H1 (cell line): ENCODE data around the gene DOCK11. TPM values are rescaled to one million over a fixed set of nuclear protein-coding genes. Genes with fewer than 3 reads are reported as not detected.

ENCODE experiments used
- CTCF ChIA-PET: fragments of 300-600 bp; sonication (Branson Sonifier 250); formaldehyde crosslinking; loops from one replicate; lab custom pipeline; 2021; ENCODE audit not compliant: partially characterized antibody; lab: Charles Lee
- POLR2A ChIA-PET: fragments of 300-600 bp; sonication (Branson Sonifier 250); formaldehyde crosslinking; loops from one replicate; lab custom pipeline; 2021; ENCODE audit warnings: inconsistent platforms; ENCODE audit not compliant: partially characterized antibody; lab: Charles Lee
- DNase-seq, 2 experiments: peaks; one replicate each; pipeline versions ENCODE4 v3.0.0 to v3.0.0-alpha.2; 2010 to 2022; ENCODE audit warnings: low spot score in 2 of 2, low read depth in 1 of 2, mixed read lengths in 1 of 2
- FAIRE-seq: peaks from 2 replicates; lab custom pipeline; 2011; peaks lifted over from hg19 to GRCh38; lab: Jason Lieb, UNC
- H2AFZ ChIP-seq: 2 replicates; pipeline ENCODE4 v1.8.1; 2012; ENCODE audit warnings: low read length, inconsistent platforms
- H2AK5ac ChIP-seq: 2 replicates; pipeline ENCODE4 v1.6.1; 2013; ENCODE audit warnings: low read depth, low read length
- H2BK120ac ChIP-seq: replicated peaks from 2 replicates; pipeline ENCODE3; 2013; ENCODE audit warnings: low read depth, low read length, inconsistent platforms
- H2BK12ac ChIP-seq: 2 replicates; pipeline ENCODE4 v1.6.1; 2013; ENCODE audit warnings: low read depth, low read length
- H2BK15ac ChIP-seq: 2 replicates; pipeline ENCODE4 v1.6.1; 2013; ENCODE audit warnings: low read length
- H2BK20ac ChIP-seq: 2 replicates; pipeline ENCODE4 v1.6.1; 2013; ENCODE audit warnings: low read length
- H2BK5ac ChIP-seq: 2 replicates; pipeline ENCODE4 v1.6.1; 2013; ENCODE audit warnings: low read depth, low read length
- H3K14ac ChIP-seq: 2 replicates; pipeline ENCODE4 v1.6.1; 2013; ENCODE audit warnings: inconsistent platforms; ENCODE audit not compliant: insufficient read length
- H3K18ac ChIP-seq: 2 replicates; pipeline ENCODE4 v1.6.1; 2013; ENCODE audit warnings: low read length; ENCODE audit errors: extremely low read depth
- H3K23ac ChIP-seq: 2 replicates; pipeline ENCODE4 v1.6.1; 2013; ENCODE audit warnings: inconsistent platforms; ENCODE audit not compliant: insufficient read length
- H3K23me2 ChIP-seq: 2 replicates; pipeline ENCODE4 v1.6.1; 2013; ENCODE audit warnings: low read depth, low read length
- H3K27ac ChIP-seq: 2 replicates; pipeline ENCODE4 v1.6.1; 2011; ENCODE audit warnings: low read depth, low read length, inconsistent platforms
- H3K27me3 ChIP-seq, 4 experiments: replicated peaks in 1 of 4; 1 replicate in 1 of 4; 2 replicates in 3 of 4; pipeline versions ENCODE4 v1.6.1 to v1.8.1; 2011 to 2013; ENCODE audit warnings: low read length in 3 of 4, mild to moderate bottlenecking in 3 of 4, inconsistent platforms in 2 of 4, mixed read lengths in 2 of 4, moderate library complexity in 1 of 4; ENCODE audit not compliant: control insufficient read depth in 3 of 4, insufficient read depth in 3 of 4; ENCODE audit errors: extremely low read depth in 1 of 4
- H3K36me3 ChIP-seq, 4 experiments: 2 replicates each; pipeline versions ENCODE4 v1.6.1 to v1.8.1; 2011 to 2013; ENCODE audit warnings: mild to moderate bottlenecking in 4 of 4, low read length in 3 of 4, moderate library complexity in 2 of 4, control low read depth in 1 of 4, inconsistent platforms in 1 of 4; ENCODE audit not compliant: insufficient read depth in 4 of 4, control insufficient read depth in 2 of 4
- H3K4ac ChIP-seq: replicated peaks from 2 replicates; pipeline ENCODE3; 2013; ENCODE audit warnings: low read length, low read depth, mixed read lengths, inconsistent platforms; ENCODE audit not compliant: insufficient read length
- H3K4me1 ChIP-seq, 4 experiments: replicated peaks in 1 of 4; 1 replicate in 1 of 4; 2 replicates in 3 of 4; pipeline versions ENCODE4 v1.6.1 to v1.8.1; 2011 to 2013; ENCODE audit warnings: low read length in 3 of 4, inconsistent platforms in 2 of 4, mixed read lengths in 1 of 4; ENCODE audit not compliant: insufficient read depth in 4 of 4, control insufficient read depth in 3 of 4
- H3K4me2 ChIP-seq, 2 experiments: 2 replicates each; pipeline versions ENCODE4 v1.6.1 to v1.8.1; 2011 to 2013; ENCODE audit warnings: low read depth in 2 of 2, low read length in 2 of 2, control low read depth in 1 of 2, inconsistent platforms in 1 of 2, mild to moderate bottlenecking in 1 of 2; ENCODE audit not compliant: insufficient read depth in 1 of 2
- H3K4me3 ChIP-seq, 4 experiments: fragments of 200-600, 300-600 bp in 1 of 4; sonication (generic), shearing (Covaris generic), sonication (Bioruptor Twin) in 1 of 4; 2 replicates each; pipeline versions ENCODE4 v1.5.1 to v1.8.1; 2011 to 2016; ENCODE audit warnings: low read length in 4 of 4, low read depth in 3 of 4, control low read depth in 2 of 4, inconsistent platforms in 2 of 4, mild to moderate bottlenecking in 2 of 4, mixed read lengths in 1 of 4, moderate library complexity in 1 of 4; ENCODE audit not compliant: insufficient read depth in 2 of 4; ENCODE audit errors: extremely low read depth in 1 of 4
- H3K56ac ChIP-seq: replicated peaks from 2 replicates; pipeline ENCODE3; 2013; ENCODE audit warnings: low read depth, mild to moderate bottlenecking, mixed read lengths, low read length, inconsistent platforms; ENCODE audit not compliant: insufficient read length
- H3K79me1 ChIP-seq: 2 replicates; pipeline ENCODE4 v1.6.1; 2013; ENCODE audit warnings: low read depth, low read length, control low read depth
- H3K79me2 ChIP-seq, 2 experiments: 2 replicates each; pipeline versions ENCODE4 v1.6.1 to v1.8.1; 2012 to 2013; ENCODE audit warnings: low read length in 2 of 2, mild to moderate bottlenecking in 2 of 2, inconsistent platforms in 1 of 2; ENCODE audit not compliant: insufficient read depth in 2 of 2, control insufficient read depth in 1 of 2
- H3K9ac ChIP-seq, 4 experiments: replicated peaks in 1 of 4; 1 replicate in 1 of 4; 2 replicates in 3 of 4; pipeline versions ENCODE4 v1.6.1 to v1.8.1; 2011 to 2013; ENCODE audit warnings: low read depth in 3 of 4, low read length in 3 of 4, control low read depth in 2 of 4, mild to moderate bottlenecking in 2 of 4, moderate library complexity in 2 of 4, inconsistent platforms in 1 of 4; ENCODE audit errors: extremely low read depth in 1 of 4
- H3K9me3 ChIP-seq, 2 experiments: 2 replicates each; pipeline versions ENCODE4 v1.6.1 to v1.8.1; 2012 to 2013; ENCODE audit warnings: mild to moderate bottlenecking in 2 of 2, moderate library complexity in 2 of 2, control low read depth in 1 of 2, inconsistent platforms in 1 of 2, low read depth in 1 of 2, low read length in 1 of 2, mixed read lengths in 1 of 2; ENCODE audit not compliant: insufficient read depth in 2 of 2
- H4K20me1 ChIP-seq, 2 experiments: replicated peaks in 1 of 2; 2 replicates each; pipeline versions ENCODE3 to v1.8.1; 2011 to 2013; ENCODE audit warnings: inconsistent platforms in 2 of 2, low read length in 2 of 2, mild to moderate bottlenecking in 1 of 2; ENCODE audit not compliant: insufficient read depth in 2 of 2, control insufficient read depth in 1 of 2
- H4K5ac ChIP-seq: 2 replicates; pipeline ENCODE4 v1.6.1; 2013; ENCODE audit warnings: low read length, low read depth, mixed read lengths, inconsistent platforms; ENCODE audit not compliant: insufficient read length
- H4K8ac ChIP-seq: 2 replicates; pipeline ENCODE4 v1.8.0; 2013; ENCODE audit warnings: mild to moderate bottlenecking, moderate library complexity, low read length, inconsistent platforms; ENCODE audit not compliant: insufficient read depth; ENCODE audit errors: extremely low read depth
- H4K91ac ChIP-seq: replicated peaks from 2 replicates; pipeline ENCODE3; 2013; ENCODE audit warnings: low read length, mixed read lengths, inconsistent platforms; ENCODE audit not compliant: insufficient read length
- BCL11A ChIP-seq, 2 experiments: IDR thresholded peaks; one replicate each; pipeline ENCODE4 v1.6.1; 2011; ENCODE audit warnings: low read depth in 2 of 2, low read length in 2 of 2, mild to moderate bottlenecking in 2 of 2
- GABPA ChIP-seq: IDR thresholded peaks from 2 replicates; pipeline ENCODE4 v1.6.1; 2011; ENCODE audit warnings: mild to moderate bottlenecking, low read length, moderate library complexity, borderline replicate concordance; ENCODE audit not compliant: insufficient read depth
- KDM1A ChIP-seq: fragments of 200-600, 300-600 bp; sonication (generic); IDR thresholded peaks from 2 replicates; pipeline ENCODE4 v1.7.1; 2016; ENCODE audit warnings: mild to moderate bottlenecking, low read length, borderline replicate concordance
- MAFK ChIP-seq: IDR thresholded peaks from 2 replicates; pipeline ENCODE4 v1.6.1; 2012; ENCODE audit warnings: low read depth, mild to moderate bottlenecking, improper control_type of control experiment, low read length
- SIX5 ChIP-seq: IDR thresholded peaks from 2 replicates; pipeline ENCODE4 v1.6.1; 2011; ENCODE audit warnings: mild to moderate bottlenecking, low read depth, low read length
- WGBS, 2 experiments: shearing (Covaris generic) in 1 of 2; methylation state at CpG; one replicate each; pipeline versions ENCODE4 v1.1.6 to v1.1.7; 2013 to 2015; ENCODE audit warnings: low lambda C conversion rate in 2 of 2, mixed read lengths in 2 of 2, inconsistent platforms in 1 of 2, low coverage in 1 of 2, missing lambda C conversion rate in 1 of 2; ENCODE audit not compliant: insufficient replicate concordance in 2 of 2, insufficient coverage in 1 of 2, insufficient read length in 1 of 2; ENCODE audit errors: extremely low coverage in 1 of 2, missing lambda C conversion rate in 1 of 2; 5-methylcytosine and 5-hydroxymethylcytosine counted together
- polyA plus RNA-seq, 7 experiments: library from polyadenylated mRNA; depleted of rRNA in 3 of 7; stranded (reverse) in 5 of 7; unstranded in 2 of 7; fragments of >200 nt in 5 of 7; fragments of 200-250 nt in 2 of 7; gene quantifications; 1 replicate in 5 of 7; 2 replicates in 1 of 7; 4 replicates in 1 of 7; pipeline versions ENCODE4 v1.2.1 to v1.2.3, GENCODE V29; 2011 to 2013; ENCODE audit warnings: missing spikeins in 2 of 7, mixed read lengths in 2 of 7
- total RNA-seq: library from RNA; stranded (reverse); fragmentation: NEBNext Ultra II Directional; extraction: Animal tissue kit (Norgen Biotek cat#: 25700); gene quantifications from 2 replicates; pipeline ENCODE4 v1.2.1, GENCODE V29; 2021
- TF ChIP-seq, protein P1 (sequence below): IDR thresholded peaks from 2 replicates; pipeline ENCODE4 v1.6.1; 2011; ENCODE audit warnings: low read length, improper control_type of control experiment

Gene DOCK11
- total and polyA plus RNA-seq, 2 of the 8 experiments (the other 6 are each of a cell fraction or from before 2014, with no cell fraction given): 4.9 to 12.0 TPM

DNA sequence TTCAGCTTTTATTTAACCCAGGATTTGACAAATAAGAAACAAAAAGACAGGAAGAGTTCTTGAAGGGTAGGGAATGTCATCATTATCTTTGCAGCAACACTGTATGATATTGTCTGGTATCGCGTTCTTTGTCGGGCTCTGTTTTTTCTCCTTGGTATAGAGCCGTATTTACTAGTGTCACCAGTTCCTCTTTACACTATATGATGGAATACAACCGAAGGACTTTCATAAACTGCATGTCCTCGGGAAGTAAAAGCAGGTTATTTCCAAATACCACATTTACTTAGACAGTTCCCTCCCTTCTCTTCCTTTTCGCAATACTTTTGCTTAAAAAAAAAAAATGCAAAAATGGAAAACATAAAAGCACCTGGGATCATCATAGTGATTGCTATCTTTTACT is 135.2 kb downstream of the DOCK11 start:
- no peak for FAIRE-seq
- POLR2A ChIA-PET: no interaction called here
- TF ChIP-seq MAFK (no peak), BCL11A (IDR thresholded peaks at IDR 0.05; ENCODE audit: low read depth in 2 of 2, low read length in 2 of 2) (no peak), GABPA (no peak), SIX5 (no peak), KDM1A (no peak)
- TF ChIP-seq, protein P1, sequence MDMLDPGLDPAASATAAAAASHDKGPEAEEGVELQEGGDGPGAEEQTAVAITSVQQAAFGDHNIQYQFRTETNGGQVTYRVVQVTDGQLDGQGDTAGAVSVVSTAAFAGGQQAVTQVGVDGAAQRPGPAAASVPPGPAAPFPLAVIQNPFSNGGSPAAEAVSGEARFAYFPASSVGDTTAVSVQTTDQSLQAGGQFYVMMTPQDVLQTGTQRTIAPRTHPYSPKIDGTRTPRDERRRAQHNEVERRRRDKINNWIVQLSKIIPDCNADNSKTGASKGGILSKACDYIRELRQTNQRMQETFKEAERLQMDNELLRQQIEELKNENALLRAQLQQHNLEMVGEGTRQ: no peak

More for the DNA sequence above, 135.2 kb downstream of the DOCK11 start:
- H2AK5ac ChIP-seq: no peak overlapping the region
- no peak overlapping the region for H3K14ac ChIP-seq
- H2AFZ ChIP-seq: no peak overlapping the region
- DNase-seq: no peak
- no peak overlapping the region for H2BK15ac ChIP-seq
- H3K4ac ChIP-seq: no peak overlapping the region
- CTCF ChIA-PET: interaction anchor here (0.7 kb wide), 1 partner anchor 51 kb away, joined by 3 read pairs; no protein-coding TSS in a partner anchor
- no peaks in the 10 kb centered on the region for H3K23me2 ChIP-seq
- no peak overlapping the region for H3K56ac ChIP-seq
- no peak overlapping the region for H3K9ac ChIP-seq
- no peaks in the 10 kb centered on the region for H3K79me1 ChIP-seq
- no peaks in the 10 kb centered on the region for H4K20me1 ChIP-seq
- H4K8ac ChIP-seq: no peak overlapping the region
- no peaks in the 10 kb centered on the region for H3K4me1 ChIP-seq
- no peak overlapping the region for H2BK120ac ChIP-seq
- WGBS, 2 experiments: 87% methylated on average over 7 of the region's 7 CpGs; no CpG with 5 or more reads in 1 of the 2 experiments
- no peak overlapping the region for H3K4me3 ChIP-seq
- no peaks in the 10 kb centered on the region for H3K27me3 ChIP-seq
- H2BK20ac ChIP-seq: no peak overlapping the region
- no peak overlapping the region for H4K91ac ChIP-seq
- H3K79me2 ChIP-seq: no peaks in the 10 kb centered on the region
- no peak overlapping the region for H3K4me2 ChIP-seq
- no peak overlapping the region for H3K18ac ChIP-seq
- H3K23ac ChIP-seq: no peak overlapping the region
- H3K27ac ChIP-seq: no peak overlapping the region
- H2BK5ac ChIP-seq: no peak overlapping the region
- no peak overlapping the region for H2BK12ac ChIP-seq
- no peaks in the 10 kb centered on the region for H3K9me3 ChIP-seq
- no peaks in the 10 kb centered on the region; a peak in 1 of 8 replicates for H3K36me3 ChIP-seq
- H4K5ac ChIP-seq: no peak overlapping the region
